ENCODE data around the gene MAP3K10.

DNA sequence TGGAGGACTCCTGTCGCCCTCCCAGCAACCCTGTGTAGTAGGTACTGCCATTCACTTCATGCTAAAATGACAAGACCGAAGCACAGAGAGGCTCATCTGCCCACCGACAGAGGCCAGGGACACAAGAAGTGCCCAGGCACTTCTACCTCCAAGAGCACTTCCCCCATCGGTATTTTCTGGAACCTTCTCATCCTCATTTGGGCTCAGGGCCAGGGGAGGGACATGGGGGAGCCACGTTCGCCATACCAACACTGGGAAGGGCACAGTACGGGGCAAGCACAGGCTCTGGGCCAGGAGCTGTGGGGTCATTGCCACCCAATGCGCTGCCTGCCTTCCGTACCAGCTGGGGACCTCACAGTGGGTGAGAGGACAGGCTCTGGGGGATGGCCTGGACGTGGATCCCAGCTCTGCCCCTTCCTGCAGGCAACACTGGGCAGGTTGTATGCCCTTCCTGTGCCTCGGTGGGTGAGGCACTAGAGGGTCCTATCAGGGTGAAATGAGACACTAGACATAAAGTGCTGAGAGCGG, 56.6 kb downstream of the MAP3K10 start:
- no peak for TF ChIP-seq CTCF (CRISPR knock-in tag; IDR thresholded peaks at IDR 0.05)
- TF ChIP-seq SRSF1 (optimal IDR thresholded peaks at IDR 0.05; ENCODE audit: low read depth, low read length) = no peak
- no peak for TF ChIP-seq GTF2F1 (IDR thresholded peaks at IDR 0.05; ENCODE audit: low read length)
- TF ChIP-seq, protein P1, sequence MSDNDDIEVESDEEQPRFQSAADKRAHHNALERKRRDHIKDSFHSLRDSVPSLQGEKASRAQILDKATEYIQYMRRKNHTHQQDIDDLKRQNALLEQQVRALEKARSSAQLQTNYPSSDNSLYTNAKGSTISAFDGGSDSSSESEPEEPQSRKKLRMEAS (IDR thresholded peaks at IDR 0.05) = no peak
- no peak for TF ChIP-seq TEAD2 (CRISPR knock-in tag; IDR thresholded peaks at IDR 0.05)
- no peak for TF ChIP-seq NFYB (CRISPR knock-in tag; IDR thresholded peaks at IDR 0.05)
- TF ChIP-seq TRIM24 (CRISPR knock-in tag; IDR thresholded peaks at IDR 0.05) = no peak
- no peak for TF ChIP-seq ZNF280D (CRISPR knock-in tag; IDR thresholded peaks at IDR 0.05)
- TF ChIP-seq FOSL2 (CRISPR knock-in tag; IDR thresholded peaks at IDR 0.05) = no peak
- no peak for TF ChIP-seq RELA (CRISPR knock-in tag; IDR thresholded peaks at IDR 0.05)
- TF ChIP-seq, protein P2, sequence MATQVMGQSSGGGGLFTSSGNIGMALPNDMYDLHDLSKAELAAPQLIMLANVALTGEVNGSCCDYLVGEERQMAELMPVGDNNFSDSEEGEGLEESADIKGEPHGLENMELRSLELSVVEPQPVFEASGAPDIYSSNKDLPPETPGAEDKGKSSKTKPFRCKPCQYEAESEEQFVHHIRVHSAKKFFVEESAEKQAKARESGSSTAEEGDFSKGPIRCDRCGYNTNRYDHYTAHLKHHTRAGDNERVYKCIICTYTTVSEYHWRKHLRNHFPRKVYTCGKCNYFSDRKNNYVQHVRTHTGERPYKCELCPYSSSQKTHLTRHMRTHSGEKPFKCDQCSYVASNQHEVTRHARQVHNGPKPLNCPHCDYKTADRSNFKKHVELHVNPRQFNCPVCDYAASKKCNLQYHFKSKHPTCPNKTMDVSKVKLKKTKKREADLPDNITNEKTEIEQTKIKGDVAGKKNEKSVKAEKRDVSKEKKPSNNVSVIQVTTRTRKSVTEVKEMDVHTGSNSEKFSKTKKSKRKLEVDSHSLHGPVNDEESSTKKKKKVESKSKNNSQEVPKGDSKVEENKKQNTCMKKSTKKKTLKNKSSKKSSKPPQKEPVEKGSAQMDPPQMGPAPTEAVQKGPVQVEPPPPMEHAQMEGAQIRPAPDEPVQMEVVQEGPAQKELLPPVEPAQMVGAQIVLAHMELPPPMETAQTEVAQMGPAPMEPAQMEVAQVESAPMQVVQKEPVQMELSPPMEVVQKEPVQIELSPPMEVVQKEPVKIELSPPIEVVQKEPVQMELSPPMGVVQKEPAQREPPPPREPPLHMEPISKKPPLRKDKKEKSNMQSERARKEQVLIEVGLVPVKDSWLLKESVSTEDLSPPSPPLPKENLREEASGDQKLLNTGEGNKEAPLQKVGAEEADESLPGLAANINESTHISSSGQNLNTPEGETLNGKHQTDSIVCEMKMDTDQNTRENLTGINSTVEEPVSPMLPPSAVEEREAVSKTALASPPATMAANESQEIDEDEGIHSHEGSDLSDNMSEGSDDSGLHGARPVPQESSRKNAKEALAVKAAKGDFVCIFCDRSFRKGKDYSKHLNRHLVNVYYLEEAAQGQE (IDR thresholded peaks at IDR 0.05; ENCODE audit: borderline replicate concordance in 1 of 2, low read depth in 1 of 2, low read length in 2 of 2) = no peak
- TF ChIP-seq EP300 (IDR thresholded peaks at IDR 0.05; ENCODE audit: low read depth in 2 of 2, low read length in 2 of 2) = no peak
- TF ChIP-seq EP300 (CRISPR knock-in tag; IDR thresholded peaks at IDR 0.05; ENCODE audit: borderline replicate concordance) = no peak
- TF ChIP-seq ZNF253 (CRISPR knock-in tag; IDR thresholded peaks at IDR 0.05; ENCODE audit: borderline replicate concordance) = no peak

Data from HepG2 (cell line).